ENCODE data around the gene SRC. TPM values are rescaled to one million over a fixed set of nuclear protein-coding genes. Genes with fewer than 3 reads are reported as not detected.

Gene SRC
- total and polyA plus RNA-seq, 2 experiments from 2014 or later = 8.0 to 25.9 TPM

DNA sequence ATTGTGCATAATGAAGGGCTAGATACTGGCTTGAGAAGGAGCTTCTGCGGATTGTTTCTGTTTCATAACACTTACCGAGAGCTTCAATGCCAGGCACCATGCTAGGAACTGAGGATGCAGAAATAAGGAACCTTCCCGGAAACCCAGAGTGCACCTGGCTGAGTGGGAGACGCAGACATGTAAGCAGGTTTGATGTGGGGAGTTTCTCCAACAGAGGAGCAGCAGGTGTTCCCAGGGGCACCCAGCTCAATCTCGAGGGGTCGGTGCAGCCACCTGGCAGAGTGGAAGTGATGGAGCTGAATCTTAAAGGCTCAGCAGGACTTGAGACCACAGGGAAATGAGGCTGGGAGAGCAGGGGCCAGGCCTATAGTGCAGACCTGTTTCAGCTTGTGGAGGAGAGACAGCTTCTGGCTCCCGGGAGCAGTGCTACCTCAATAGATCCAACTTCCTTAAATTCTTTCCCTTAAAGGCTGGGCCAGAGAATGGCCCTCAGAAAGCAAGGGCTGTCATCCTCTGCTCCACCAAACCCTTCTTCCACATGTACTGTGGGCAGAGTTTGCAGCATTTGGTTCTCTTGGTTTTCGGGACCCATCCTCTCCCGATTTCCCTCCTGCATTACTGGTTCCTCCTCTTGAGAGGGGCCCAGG lies 27.8 kb upstream of the SRC start:
- H3K27ac Mint-ChIP-seq = peak overlapping the region; percentile 3; the same call in 1 of the 2 replicates
- Histone ChIP-seq H3K27ac (ENCODE audit: low read depth) (peak overlapping the region; percentile 85), H3K36me3 (ENCODE audit: insufficient read depth) (no peaks in the 10 kb centered on the region; the same call in 1 of the 2 replicates), H2AFZ (no peak overlapping the region), H3K9me2 (ENCODE audit: insufficient read depth) (0 out of 2 replicates have a peak, but pooled peaks cover 4% of the 10 kb centered on the region), H3K27me3 (ENCODE audit: insufficient read depth) (no peaks in the 10 kb centered on the region), H3K4me2 (no peak overlapping the region), H3K79me2 (replicated peaks; ENCODE audit: insufficient read depth) (no peaks in the 10 kb centered on the region), H4K20me1 (replicated peaks; ENCODE audit: insufficient read depth) (peaks cover 8% of the 10 kb centered on the region; the same call in 1 of the 2 replicates), H3F3A (replicated peaks; ENCODE audit: low read depth) (0 out of 2 replicates have a peak, but pooled peaks cover 6% of the 10 kb centered on the region), H3K4me1 (ENCODE audit: insufficient read depth) (peaks cover 20% of the 10 kb centered on the region), H3K4me3 (no peak overlapping the region)
- no peaks in the 10 kb centered on the region for H3K9me3 Mint-ChIP-seq
- peaks cover 7% of the 10 kb centered on the region for H3K27me3 Mint-ChIP-seq (ENCODE audit: insufficient read depth, low read depth, poor library complexity)
- peaks cover 3% of the 10 kb centered on the region; the same call in 2 of the 3 replicates for H3K36me3 Mint-ChIP-seq (ENCODE audit: low read depth)
- no peak overlapping the region for H3K4me3 Mint-ChIP-seq
- ATAC-seq (no peak), DNase-seq (ENCODE audit: low spot score) (no peak)
- TF ChIP-seq, protein P1, sequence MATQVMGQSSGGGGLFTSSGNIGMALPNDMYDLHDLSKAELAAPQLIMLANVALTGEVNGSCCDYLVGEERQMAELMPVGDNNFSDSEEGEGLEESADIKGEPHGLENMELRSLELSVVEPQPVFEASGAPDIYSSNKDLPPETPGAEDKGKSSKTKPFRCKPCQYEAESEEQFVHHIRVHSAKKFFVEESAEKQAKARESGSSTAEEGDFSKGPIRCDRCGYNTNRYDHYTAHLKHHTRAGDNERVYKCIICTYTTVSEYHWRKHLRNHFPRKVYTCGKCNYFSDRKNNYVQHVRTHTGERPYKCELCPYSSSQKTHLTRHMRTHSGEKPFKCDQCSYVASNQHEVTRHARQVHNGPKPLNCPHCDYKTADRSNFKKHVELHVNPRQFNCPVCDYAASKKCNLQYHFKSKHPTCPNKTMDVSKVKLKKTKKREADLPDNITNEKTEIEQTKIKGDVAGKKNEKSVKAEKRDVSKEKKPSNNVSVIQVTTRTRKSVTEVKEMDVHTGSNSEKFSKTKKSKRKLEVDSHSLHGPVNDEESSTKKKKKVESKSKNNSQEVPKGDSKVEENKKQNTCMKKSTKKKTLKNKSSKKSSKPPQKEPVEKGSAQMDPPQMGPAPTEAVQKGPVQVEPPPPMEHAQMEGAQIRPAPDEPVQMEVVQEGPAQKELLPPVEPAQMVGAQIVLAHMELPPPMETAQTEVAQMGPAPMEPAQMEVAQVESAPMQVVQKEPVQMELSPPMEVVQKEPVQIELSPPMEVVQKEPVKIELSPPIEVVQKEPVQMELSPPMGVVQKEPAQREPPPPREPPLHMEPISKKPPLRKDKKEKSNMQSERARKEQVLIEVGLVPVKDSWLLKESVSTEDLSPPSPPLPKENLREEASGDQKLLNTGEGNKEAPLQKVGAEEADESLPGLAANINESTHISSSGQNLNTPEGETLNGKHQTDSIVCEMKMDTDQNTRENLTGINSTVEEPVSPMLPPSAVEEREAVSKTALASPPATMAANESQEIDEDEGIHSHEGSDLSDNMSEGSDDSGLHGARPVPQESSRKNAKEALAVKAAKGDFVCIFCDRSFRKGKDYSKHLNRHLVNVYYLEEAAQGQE (IDR thresholded peaks at IDR 0.05; ENCODE audit: unreplicated experiment) = no peak
- TF ChIP-seq, protein P2, sequence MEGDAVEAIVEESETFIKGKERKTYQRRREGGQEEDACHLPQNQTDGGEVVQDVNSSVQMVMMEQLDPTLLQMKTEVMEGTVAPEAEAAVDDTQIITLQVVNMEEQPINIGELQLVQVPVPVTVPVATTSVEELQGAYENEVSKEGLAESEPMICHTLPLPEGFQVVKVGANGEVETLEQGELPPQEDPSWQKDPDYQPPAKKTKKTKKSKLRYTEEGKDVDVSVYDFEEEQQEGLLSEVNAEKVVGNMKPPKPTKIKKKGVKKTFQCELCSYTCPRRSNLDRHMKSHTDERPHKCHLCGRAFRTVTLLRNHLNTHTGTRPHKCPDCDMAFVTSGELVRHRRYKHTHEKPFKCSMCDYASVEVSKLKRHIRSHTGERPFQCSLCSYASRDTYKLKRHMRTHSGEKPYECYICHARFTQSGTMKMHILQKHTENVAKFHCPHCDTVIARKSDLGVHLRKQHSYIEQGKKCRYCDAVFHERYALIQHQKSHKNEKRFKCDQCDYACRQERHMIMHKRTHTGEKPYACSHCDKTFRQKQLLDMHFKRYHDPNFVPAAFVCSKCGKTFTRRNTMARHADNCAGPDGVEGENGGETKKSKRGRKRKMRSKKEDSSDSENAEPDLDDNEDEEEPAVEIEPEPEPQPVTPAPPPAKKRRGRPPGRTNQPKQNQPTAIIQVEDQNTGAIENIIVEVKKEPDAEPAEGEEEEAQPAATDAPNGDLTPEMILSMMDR (conservative IDR thresholded peaks at IDR 0.05; ENCODE audit: low read depth in 2 of 2) = no peak
- TF ChIP-seq NANOG (IDR thresholded peaks at IDR 0.05; ENCODE audit: borderline replicate concordance) (no peak), JUNB (IDR thresholded peaks at IDR 0.05; ENCODE audit: unreplicated experiment) (no peak), POLR2AphosphoS5 (IDR thresholded peaks at IDR 0.05; ENCODE audit: low read depth) (no peak), CREB1 (CRISPR knock-in tag; IDR thresholded peaks at IDR 0.05; ENCODE audit: low read depth) (no peak), STAT1 (IDR thresholded peaks at IDR 0.05; ENCODE audit: unreplicated experiment) (no peak), ZNF114 (CRISPR knock-in tag; IDR thresholded peaks at IDR 0.05) (no peak), ZNF331 (CRISPR knock-in tag; IDR thresholded peaks at IDR 0.05; ENCODE audit: low read depth) (no peak)
- TF ChIP-seq, protein P3, sequence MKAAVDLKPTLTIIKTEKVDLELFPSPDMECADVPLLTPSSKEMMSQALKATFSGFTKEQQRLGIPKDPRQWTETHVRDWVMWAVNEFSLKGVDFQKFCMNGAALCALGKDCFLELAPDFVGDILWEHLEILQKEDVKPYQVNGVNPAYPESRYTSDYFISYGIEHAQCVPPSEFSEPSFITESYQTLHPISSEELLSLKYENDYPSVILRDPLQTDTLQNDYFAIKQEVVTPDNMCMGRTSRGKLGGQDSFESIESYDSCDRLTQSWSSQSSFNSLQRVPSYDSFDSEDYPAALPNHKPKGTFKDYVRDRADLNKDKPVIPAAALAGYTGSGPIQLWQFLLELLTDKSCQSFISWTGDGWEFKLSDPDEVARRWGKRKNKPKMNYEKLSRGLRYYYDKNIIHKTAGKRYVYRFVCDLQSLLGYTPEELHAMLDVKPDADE (IDR thresholded peaks at IDR 0.05) = no peak
- TF ChIP-seq, protein P4, sequence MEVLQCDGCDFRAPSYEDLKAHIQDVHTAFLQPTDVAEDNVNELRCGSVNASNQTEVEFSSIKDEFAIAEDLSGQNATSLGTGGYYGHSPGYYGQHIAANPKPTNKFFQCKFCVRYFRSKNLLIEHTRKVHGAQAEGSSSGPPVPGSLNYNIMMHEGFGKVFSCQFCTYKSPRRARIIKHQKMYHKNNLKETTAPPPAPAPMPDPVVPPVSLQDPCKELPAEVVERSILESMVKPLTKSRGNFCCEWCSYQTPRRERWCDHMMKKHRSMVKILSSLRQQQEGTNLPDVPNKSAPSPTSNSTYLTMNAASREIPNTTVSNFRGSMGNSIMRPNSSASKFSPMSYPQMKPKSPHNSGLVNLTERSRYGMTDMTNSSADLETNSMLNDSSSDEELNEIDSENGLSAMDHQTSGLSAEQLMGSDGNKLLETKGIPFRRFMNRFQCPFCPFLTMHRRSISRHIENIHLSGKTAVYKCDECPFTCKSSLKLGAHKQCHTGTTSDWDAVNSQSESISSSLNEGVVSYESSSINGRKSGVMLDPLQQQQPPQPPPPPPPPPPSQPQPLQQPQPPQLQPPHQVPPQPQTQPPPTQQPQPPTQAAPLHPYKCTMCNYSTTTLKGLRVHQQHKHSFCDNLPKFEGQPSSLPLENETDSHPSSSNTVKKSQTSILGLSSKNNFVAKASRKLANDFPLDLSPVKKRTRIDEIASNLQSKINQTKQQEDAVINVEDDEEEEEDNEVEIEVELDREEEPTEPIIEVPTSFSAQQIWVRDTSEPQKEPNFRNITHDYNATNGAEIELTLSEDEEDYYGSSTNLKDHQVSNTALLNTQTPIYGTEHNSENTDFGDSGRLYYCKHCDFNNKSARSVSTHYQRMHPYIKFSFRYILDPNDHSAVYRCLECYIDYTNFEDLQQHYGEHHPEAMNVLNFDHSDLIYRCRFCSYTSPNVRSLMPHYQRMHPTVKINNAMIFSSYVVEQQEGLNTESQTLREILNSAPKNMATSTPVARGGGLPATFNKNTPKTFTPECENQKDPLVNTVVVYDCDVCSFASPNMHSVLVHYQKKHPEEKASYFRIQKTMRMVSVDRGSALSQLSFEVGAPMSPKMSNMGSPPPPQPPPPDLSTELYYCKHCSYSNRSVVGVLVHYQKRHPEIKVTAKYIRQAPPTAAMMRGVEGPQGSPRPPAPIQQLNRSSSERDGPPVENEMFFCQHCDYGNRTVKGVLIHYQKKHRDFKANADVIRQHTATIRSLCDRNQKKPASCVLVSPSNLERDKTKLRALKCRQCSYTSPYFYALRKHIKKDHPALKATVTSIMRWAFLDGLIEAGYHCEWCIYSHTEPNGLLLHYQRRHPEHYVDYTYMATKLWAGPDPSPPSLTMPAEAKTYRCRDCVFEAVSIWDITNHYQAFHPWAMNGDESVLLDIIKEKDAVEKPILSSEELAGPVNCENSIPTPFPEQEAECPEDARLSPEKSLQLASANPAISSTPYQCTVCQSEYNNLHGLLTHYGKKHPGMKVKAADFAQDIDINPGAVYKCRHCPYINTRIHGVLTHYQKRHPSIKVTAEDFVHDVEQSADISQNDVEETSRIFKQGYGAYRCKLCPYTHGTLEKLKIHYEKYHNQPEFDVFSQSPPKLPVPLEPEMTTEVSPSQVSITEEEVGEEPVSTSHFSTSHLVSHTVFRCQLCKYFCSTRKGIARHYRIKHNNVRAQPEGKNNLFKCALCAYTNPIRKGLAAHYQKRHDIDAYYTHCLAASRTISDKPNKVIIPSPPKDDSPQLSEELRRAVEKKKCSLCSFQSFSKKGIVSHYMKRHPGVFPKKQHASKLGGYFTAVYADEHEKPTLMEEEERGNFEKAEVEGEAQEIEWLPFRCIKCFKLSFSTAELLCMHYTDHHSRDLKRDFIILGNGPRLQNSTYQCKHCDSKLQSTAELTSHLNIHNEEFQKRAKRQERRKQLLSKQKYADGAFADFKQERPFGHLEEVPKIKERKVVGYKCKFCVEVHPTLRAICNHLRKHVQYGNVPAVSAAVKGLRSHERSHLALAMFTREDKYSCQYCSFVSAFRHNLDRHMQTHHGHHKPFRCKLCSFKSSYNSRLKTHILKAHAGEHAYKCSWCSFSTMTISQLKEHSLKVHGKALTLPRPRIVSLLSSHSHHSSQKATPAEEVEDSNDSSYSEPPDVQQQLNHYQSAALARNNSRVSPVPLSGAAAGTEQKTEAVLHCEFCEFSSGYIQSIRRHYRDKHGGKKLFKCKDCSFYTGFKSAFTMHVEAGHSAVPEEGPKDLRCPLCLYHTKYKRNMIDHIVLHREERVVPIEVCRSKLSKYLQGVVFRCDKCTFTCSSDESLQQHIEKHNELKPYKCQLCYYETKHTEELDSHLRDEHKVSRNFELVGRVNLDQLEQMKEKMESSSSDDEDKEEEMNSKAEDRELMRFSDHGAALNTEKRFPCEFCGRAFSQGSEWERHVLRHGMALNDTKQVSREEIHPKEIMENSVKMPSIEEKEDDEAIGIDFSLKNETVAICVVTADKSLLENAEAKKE (CRISPR knock-in tag; IDR thresholded peaks at IDR 0.05) = no peak
- peaks cover 38% of the 10 kb centered on the region for H3K4me1 Mint-ChIP-seq
